Stimulated activated CD8-positive, alpha-beta memory T cell treated with anti-CD3 and anti-CD28 coated beads, Interleukin-4, amount 100 ng/mL, for 1 hour (primary cell): ENCODE measurements around the gene JAKMIP1.
A peak's percentile ranks its signal among the peaks of the same experiment; 100 is the strongest.
"Not testable (repeated sequence)": the region's sequence is repeated elsewhere in the genome, so short reads cannot be mapped to it uniquely, and the experiment has no call there.

Experiments used
- DNase-seq, 2 donors: peaks; one replicate each; pipeline ENCODE4 v3.0.0-alpha.2; 2020; ENCODE audit warnings: low read depth in 2 of 2, low spot score in 1 of 2

The JAKMIP1 gene

DNA sequence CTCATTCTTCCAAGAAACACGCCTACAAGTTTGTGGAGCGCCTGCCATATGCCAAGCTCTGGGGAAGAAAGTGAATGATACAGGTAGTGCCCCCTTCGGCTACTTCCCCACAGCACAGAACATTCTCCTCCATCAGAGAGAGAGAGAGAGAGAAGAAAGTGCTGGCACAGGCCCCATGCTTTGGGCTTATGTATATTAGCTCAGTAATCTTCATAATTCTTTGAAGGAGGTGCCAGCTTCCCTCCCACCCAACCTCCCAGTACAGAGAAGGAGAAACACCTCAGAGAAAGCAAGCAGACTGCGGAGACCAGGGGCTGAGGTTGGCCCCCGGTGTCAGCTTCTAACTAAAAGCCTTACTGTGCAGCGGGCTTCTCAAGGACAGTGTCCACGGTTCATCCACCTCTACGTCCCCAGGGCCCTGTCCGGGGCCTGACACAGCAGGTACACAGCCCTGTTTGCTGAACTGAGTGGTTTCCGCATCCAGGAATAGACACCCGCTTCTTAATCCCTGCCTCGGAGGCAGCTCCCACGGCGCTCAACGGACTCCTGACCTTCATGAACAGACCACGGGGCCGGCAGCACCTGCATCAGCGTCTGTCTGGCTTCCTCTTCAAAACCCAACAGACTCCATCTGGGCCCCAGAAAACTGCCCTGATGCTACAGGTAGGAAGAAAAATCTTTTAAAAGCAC, 50.2 kb downstream of the JAKMIP1 start:
- no peak for DNase-seq

DNA sequence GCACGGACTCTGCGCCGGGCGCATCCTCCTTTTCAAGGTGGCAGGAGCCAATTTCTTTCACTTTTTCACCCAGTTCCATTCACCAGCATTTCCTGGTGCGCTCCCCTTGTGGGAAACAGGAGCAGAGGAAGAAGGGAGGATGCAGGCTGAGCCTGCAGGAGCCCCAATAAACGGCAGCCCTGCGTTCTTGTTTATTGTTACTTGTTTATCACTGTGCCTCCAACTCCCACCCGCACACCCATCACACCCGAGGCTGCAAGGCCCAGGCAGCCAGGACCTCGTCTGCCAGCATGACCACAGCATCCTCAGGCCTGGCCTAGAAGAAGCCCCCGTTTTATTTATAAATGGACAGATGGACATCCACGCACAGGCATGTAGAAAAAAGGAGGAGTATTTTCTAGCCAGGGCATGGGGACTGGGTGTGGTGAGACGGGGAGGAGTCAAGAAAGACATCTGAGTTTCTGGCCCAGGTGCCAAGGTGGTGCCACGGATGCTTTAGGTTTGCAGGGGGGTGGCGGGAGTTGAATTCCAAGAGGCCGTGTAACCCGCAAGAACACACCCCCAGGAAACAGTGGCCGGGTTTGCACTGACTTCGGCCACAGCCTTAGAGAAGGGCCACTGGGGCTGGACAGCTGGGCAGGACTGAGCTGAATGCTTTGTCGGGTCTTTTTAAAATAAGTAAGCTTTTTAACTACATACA, 51.7 kb downstream of the JAKMIP1 start:
- no peak for DNase-seq

DNA sequence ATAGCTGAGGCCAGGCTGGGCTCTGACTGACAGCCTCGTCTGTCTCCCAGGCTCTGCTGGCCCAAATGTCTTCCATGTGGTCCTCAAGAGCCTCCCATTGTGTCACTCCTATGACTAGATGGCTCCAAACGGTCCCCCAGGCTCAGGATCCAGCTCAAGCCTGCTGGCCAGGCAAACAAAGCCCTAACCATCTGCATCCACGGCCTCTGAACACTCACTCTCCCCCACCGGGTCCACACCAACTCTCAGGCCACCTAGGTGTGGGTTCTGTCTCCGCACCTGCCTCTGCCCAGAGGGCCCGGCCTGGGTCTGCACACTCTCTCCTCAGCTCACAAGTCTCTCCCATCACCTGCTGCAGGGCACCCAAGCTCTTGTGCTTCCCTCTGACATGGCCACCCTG, 52.9 kb downstream of the JAKMIP1 start:
- DNase-seq = no peak

DNA sequence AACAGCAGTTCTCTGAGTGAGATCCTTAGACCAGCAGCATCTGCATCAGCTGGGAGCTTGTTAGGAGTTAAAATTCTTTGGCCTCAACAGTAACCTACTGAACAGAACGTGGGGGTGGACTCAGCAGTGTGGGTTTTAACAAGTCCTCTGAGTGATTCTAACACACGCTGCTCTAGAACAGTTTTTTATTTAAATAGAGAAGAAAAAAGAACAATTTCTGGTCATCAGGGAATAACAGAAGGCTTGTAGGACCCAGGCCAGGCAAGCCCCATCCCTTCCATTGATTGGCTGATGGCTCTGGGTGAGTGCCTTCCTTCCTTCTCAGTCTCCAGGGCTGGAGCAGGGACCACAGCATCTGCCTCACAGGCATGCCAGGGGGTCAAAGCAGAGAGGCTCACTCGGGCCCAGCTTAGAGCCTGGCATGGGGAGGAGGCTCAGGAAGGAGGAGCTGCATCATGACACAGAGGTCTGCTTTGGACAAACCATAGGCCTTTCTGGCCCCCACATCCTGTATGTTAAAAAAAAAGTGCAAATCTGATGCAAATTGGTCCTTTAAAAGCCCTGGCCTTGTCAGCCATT, 56.7 kb downstream of the JAKMIP1 start:
- no peak for DNase-seq

DNA sequence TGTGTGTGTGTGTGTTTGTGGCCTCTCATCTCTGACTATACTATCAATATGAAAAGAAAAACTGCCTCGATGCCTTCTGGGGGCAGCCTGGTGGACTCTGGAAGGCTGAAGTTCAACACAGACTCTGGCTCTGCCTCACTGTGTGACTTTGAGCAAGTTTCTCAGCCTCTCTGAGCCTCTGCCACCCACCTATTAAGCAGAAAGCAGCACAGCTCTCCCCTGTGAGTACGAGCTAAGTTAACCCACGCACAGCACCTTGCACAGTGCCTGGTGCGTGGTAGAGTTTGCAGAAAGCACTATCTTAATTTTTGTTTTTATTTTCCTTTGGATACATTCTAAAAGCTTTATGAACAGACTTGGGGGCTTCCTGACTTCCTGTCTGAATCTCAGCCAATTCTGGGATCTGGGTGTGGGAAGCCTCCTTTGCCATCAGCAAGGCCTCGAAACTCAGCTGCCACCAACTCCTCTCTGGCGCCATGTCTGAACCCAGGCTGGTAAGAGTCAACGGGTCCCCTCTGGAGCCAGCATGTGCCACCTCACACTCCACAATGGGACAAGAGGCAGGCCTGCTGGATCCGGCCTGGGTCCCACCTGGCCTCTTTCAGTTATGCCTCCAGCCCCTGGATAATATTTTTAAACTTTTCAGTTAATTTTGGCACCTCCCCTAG, 57.3 kb downstream of the JAKMIP1 start:
- DNase-seq = no peak

DNA sequence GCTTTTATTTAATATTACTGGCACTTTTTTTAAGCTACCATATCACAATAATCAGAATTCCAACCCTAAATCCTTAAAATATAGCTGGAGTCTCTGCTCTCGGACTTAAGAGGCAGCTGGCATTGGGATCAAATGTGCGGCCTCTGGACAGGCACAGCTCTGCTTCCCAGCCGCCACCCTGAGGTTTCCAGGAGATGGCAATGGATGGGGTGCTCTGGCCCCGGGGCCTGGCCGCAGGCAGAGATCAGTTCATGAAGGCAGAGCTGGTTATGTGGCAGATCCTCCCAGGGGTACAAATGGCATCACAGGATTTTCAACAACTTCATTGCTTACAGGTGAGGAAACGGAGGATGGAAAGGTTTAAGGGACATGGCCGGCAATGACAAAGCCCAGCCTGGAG, 57.8 kb downstream of the JAKMIP1 start:
- DNase-seq = no peak

DNA sequence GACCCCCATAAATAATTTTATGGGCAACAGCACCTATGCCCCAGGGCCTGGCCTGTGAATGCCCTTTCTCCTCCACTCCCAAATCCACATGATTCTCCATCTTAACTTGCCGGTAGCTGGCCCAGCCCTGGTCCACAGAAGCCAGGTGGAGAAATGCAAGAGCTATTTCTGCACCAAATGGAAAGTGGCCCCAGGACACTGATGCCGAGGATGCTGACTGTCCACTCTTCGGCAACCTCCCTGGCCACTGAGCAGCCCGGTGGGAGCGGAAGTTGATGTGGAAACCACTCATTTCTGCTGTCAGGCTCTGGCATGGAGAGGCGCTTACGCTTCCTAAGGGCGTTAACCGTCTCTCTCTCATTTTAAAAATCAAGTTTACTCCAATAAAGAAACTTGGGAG, 58.8 kb downstream of the JAKMIP1 start:
- DNase-seq = no peak

DNA sequence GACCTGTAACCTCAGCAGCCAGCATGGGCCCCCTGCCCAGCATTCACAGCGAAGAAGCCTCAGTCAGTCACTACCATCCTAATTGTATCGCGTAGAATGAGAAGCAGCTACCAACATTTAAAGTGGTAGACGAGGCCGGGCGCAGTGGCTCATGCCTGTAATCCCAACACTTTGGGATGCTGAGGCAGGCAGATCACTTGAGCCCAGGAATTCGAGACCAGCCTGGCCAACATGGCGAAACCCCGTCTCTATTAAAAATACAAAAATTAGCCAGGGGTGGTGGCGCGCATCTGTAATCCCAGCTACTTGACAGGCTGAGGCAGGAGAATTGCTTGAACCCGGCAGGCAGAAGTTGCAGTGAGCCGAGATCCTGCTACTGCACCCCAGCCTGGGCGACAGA, 59.3 kb downstream of the JAKMIP1 start:
- not testable (repeated sequence) for DNase-seq

DNA sequence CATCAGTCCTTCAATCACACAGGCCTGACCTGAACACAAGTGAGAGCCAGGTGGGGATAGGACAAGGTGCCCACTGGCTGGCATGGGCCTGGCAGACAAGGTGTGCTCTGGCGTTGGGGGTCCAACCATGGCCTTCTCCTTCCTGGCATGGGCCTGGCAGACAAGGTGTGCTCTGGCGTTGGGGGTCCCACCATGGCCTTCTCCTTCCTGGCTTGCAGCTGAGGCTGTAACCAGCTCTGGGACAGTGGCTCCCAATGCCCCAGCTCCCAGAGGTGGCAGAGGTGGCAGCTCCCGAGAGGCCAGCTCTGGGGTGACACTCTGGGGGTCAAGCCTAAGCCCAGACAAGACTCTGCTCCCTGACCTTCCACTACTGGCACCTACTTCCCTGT, 62.6 kb downstream of the JAKMIP1 start:
- no peak for DNase-seq

DNA sequence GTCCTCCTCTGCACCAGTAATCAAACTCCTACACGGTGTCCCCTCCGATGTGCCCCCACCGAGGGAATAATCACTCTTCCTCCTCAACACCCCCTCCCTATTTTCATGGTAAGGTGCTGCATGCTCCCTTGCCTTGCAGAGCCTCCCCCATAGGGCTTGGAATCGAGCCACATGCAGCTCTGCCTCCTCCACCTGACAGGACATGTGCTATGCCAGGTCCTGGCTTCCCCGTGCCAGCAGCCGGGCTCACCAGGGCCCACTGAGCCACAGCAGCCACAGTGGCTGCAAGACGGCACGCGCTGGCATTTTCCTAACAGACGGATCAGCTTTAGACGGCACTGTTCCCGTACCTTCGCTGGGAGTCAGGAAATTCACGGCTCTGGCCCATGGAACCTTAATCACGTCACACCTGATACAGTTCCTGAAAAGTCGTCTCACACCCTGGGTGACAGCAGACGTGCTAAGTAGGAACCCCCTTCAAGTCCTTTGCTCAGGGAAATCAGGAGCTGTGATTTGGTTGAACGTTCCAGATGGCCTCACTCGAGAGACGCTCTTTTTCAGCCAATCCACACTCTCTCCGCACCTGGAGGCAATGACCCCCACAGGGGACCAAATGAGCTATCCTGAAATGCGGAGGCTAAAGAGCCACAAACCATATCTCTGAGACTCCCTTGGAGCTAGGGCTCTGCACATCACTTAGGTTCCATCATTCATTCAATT, 63.2 kb downstream of the JAKMIP1 start:
- no peak for DNase-seq

DNA sequence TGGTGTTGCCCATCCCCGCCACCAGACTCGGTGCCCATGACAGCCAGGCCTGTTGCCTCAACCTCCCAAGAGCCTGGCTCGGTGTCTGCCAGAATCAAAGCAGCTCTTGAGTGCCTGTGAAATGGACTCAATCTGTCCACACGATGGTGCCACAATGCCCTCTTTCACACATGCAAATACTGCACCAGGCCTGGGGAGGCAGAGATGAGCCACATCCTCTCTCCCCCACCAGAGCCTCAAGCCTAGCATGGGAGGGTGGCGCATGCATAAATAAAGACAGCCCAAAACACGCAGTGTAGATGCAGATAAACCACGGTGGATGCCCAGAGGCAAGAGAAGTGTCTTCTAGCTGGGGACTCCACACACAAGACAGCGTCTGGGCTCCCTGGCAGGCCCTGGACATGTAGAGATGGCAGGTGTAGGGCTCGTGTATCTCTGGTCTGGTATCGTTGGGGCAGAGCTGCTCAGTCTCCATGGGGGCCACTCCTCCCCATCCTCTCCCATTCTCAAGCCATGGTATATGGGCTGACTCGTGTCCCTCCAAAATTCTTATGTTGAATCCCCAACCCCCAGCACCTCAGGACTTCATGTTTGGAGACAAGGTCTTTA, 65.6 kb downstream of the JAKMIP1 start:
- DNase-seq = peak in 1 of 2 donors; percentile 2

DNA sequence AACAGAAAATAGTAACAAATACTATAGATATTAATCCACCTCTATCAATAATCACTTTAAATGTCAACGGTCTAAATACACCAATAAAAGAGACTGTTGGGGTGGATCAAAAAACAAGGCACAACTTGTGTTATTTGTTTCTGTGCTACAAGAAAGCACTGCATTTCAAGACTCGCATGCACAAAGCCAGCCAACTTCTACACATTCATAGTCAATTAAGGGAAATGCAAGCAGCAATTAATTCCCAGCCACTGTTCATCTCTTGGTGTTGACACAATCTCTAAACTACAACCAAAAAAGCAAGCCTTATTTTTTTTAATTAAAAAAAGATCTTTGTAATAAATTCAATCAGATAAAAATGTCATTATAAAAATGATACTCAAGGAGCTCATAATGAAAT, 67.6 kb downstream of the JAKMIP1 start:
- no peak for DNase-seq

DNA sequence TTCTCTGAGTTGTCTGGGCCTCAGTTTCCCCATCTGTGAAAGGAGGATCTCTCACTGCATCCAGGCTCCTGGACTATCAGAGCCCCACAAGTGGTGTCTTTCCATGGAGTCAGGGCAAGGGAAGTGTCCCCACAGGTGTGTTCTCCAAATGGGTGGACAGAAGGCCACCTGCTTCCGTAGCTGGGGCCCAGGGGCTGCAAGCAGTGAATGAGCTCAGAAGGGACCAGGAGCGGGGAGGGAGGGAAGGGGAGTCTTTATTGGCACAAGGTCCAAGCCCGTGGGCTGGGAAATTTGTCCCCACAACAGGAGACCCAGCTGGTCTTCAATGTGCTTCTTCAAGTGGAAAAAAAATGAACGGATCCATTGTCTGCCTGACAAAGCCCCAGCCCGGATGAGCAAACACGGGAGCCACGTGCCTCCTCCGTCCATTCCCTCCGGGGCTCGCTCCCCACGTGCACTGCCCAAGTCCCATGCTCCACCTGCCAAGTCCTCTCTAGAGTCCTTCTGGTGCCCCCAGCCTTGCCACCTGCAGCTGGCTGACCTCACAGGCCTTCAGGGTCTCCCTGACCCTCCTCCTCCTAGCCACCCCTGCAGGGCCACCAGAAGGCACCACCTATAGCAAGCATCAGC, 72.0 kb downstream of the JAKMIP1 start:
- DNase-seq = no peak

DNA sequence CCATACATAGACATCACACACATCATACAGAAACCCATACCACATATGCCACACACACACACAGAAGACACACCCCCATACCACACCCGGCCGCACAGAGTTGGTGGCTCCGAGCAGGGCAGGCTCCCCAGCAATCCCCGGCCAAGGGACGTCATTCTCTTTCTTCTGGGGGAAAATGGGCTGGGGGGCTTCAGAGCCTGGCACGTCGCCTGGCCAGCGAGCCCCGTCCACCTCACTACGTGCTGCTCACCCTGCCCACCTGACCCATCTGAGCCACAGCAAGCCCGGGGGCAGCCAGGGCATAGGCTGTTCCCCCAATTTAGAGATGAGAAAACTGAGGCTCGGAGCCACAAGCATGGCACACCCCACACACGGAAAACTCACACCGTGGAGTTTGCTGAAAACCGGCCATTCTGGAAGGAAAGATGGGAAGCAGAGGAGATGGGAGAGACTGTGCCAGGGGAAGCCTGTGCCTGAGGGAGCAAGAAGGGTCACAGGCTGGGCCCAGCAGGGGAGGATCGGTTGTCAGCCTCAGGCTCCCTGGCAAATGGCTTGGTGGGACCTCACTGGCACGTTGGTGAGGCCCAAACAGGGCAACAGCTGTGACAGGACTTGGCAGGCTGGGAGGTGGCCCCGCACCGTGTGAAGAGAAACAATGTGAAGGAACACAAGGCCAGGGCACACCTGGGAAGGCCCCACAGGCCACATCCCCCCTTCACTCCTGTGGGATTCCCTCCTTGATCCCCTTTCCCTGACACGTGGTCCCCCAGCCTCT, 73.2 kb downstream of the JAKMIP1 start:
- no peak for DNase-seq

DNA sequence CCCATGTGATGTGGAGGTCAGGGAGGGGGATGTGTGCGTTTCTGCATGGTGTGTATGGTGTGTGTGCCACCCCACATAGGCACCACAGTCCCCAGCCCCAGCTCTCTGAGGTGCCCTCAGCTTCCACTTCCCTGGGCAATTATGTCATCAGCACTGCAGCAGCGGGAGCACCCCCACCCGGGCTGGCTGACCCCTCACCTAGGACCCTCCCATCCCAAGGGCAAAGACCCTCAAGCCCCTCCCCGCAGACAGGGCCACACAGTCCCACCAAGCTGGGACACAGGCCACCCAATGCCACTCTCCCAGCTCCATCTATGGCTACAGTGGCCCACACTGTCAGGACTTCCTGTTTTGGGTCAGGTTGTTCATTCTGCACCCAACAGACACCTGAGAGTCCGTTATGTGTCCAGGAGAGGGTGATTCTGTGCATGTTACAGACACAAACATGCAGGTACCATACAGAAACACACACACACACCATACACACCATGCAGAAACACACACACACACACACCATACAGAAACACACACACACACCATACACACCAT, 75.2 kb downstream of the JAKMIP1 start:
- DNase-seq = no peak

DNA sequence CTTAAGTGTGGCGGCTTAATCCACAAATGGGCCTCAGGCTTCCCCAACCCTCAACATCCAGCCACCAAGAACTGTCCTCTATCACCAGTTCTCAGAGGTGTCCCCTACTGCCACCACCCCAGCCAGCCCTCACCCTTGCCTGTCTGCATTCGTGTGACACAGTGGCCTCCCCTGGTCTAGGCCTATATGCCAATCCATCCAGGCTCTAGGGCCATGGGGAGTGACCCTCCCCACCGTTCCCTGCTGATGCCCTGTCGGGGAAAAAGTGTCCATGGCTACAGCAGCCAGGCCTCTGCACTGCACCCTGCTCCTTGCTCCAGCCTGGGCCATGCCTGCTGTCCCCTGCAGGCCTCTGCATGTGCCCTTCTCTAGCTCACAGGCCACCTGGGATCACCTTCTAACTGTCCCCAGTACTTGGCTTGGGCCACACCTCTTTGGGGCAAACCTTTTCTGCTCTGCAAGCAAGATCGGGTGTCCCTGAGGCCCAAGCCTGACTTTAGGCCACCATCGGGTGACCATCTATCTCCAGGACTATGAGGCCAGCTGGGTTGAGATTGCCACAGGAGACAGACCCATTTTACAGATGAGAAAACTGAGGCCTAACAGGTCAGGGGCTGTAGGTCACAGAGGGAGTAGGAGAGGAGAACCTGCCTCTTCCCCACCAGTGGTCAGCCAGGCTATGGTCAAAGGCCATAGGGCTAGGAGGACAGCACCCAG, 75.8 kb downstream of the JAKMIP1 start:
- DNase-seq = no peak

DNA sequence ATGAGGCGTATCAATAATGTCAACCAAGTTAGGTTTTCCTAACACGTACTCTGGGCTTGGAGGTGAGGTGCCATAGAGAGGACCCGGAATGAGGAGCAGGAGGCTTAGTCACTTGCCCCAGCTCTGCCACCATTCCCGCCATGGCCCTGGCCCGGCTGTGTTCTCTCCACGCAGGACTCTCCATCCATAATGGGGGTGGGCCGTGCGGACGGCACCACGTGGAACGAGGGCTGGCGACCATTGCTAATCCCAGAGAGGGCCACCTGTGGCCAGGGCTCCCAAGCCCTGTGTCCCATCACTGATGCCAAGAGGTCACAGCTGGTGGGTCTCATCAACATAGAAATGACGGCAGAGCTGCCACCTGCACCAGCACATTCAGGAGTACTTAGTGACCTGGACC, 76.4 kb downstream of the JAKMIP1 start:
- no peak for DNase-seq

DNA sequence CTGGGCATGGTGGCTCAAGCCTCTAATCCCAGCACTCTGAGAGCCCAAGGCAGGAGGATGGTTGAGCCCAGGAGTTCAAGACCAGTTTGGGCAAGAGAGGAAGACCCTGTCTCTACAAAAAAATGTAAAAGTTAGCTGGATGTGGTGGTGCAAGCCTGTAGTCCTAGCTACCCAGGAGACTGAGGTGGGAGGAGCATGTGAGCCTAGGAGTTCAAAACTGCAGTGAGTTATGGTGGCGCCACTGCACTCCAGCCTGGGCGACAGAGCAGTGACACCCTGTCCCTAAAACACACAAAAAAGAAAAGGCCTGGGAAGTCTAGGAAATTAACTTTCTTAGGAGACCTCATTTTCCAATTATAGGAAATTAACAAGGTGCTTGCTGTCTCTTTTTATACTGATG, 76.8 kb downstream of the JAKMIP1 start:
- DNase-seq = no peak

DNA sequence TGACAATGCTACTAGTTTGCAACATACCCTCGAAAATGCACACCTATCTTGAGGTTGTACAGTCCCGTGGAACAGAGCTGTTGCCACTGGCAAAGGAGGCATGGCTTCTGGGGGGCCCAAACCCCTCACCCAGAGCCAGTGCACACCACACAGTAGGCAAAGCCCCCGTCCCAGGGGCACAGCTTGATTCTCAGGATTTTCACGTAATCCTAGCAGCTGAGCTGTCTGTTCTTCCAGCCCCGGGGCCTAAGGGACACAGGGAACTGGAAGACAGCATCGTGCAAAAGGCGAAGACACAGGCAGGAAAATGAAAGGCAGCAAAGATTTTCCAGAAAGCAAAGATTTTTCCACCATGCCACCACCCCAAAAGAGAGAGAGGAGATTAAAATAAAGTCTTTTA, 77.2 kb downstream of the JAKMIP1 start:
- no peak for DNase-seq
